GM18499 (cell line): ENCODE results near the gene ULBP1.
"Not testable (repeated sequence)": the region's sequence is repeated elsewhere in the genome, so short reads cannot be mapped to it uniquely, and the experiment has no call there.

Experiments
- ATAC-seq: cut with Tn5 transposase; IDR thresholded peaks from one replicate; pipeline ENCODE4 v1.9.1; 2021; ENCODE audit warnings: moderate number of reproducible peaks; ENCODE audit not compliant: insufficient read depth, unreplicated experiment

Gene ULBP1

DNA sequence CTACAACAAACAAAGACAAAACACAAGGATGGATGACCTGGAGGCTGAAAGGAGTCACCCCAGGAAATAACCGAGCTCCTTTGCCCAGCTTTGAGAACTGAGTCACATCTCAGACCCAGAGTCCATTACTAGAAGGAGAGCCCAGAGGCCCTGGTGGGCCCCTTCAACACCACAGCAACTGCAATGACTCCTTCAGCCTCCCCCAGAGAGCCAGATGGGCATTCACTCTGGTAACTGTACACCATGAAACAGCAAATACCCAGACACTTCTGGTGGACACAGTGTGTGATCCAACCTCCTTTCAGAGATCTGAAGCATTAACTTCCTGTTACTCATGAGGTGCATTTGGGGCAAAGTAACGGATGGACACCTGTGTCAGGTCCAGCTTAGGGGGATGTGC lies 39.0 kb downstream of the ULBP1 start:
- no peak for ATAC-seq

DNA sequence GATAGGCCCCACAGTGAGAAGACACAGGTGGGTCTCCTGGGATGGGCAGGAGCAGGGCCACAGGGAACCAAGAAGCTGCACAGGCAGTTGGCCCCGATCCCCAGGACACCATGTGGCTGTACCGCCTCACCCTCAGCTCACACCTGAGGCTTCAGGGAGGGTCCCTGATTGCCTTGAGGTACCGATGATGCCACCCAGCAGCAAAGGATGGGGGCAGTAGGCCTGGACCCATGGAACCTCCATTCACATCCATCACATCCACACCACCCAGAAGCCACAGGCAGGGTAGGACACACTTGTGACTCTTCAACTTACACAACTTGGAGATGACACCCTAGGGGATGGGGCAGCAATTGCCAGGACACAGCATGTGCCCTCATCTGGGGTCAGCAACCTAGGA lies 39.9 kb downstream of the ULBP1 start:
- ATAC-seq = not testable (repeated sequence)

DNA sequence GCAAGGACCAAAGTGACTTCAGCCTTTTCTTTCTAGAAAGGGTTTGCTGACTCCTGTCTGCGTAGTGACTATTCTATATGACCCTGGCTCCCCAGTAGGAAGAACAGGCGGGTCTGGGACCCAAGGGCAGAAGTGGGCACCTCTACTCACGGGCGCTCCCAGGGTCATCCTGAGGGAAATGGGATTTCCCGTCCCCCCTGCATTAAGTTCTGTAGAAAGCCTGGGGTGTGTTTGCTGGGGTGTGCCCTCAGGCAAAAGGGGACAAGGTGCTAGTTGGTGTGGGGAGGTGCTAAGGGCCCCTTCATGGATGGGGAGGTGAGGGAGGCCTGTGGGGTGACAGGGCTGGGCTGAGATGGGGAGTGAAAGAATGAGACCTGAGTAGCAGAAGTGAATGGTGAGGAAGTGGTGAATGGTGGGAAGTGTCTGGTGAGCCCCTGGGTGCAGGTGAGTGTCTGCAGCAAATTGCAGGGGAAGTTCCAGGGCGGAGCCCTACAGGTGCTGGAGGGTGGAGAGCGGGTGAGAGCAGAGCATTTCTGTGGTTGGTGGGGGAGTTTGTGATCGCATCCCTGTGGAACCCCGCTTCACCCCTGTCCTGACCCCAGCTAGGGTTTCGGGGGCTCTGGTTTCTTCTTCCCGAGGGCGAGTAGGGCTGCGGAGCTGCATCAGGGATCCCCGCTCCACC lies 40.5 kb downstream of the ULBP1 start:
- ATAC-seq = no peak

DNA sequence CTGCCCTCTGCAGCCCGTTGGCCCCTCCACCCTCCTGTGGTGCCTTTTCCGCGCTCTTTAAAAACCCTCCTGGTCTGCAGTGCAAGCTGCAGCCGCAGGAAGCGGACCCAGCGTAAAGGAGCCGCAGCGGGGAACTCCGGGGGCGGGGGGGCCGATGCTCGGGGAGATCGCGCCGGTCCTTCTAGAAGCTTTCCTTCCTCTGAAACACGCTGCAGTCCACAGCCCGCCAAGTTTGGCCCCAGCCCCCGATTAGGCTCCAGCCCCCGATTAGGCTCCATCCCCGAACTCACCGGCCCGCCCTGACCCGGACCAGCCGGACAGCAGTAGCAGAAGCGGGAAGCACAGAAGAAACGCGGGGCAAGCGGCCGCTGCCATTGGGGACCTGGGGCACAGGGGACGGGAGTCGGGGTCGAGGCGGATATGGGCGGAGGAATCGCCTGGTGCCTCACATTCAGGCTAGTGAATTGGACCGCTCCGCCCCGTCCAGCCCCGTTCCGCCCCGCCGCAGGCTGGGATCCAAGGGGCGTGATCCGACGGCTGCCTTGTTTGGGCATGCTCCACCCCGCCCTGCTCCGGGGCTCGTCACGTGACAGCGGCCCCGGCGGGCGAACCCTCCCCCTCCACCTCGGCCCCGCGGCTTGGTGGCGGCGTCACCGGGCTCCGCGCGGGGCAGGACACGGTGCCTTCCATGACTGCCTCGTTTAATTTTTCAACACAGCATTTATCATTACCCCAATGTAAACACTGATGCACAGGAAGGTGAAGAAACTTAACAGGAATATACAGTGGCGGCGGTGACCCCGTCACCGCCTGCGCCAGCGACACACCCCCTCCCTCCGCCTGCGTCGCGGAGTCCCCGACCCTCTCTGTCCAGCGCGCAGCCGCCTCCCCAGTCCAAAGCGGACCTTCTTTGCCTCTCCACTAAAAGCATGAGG lies 41.3 kb downstream of the ULBP1 start:
- ATAC-seq = peak; percentile 42

DNA sequence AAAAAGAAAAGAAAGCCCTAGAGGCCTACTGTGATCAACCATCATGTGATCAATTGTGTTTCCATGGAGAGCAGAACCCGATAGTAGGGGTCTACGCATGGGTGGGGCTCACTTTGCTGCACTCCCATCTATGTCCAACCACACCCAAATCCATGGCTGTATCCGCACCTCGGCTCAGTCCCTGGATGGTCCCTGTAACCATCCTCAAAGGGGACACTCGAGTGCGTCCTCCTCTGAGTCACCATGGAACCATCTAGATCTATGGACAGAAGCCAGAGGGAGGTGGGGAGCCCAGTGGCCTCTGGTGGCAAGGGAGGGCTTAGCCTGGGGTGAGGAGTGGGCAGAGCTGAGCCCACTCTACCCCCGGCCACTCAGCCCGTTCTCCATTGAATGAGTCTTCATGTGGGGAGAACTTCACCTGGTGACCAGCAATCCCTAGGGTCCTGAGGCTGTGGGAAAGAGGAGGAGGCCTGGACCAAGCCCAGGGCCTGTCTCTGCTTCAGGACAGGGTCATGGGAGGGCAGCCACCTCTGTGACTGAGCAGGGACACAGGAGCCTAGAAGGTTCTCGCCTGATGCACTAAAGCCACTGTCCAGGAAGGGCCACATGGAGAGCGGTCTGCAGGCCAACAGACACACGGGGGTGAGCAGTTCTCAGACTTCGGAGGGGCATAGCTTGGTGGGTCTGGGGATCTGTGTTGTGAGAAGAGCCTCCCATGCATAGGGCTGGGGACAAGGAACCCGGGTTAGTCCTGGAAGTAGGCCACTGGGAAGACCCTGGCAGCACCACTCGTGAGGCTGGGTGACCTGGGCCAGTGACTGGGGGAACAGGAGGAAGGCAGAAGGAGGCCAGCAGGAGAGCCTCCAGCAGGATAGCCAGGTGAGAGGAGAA lies 42.3 kb downstream of the ULBP1 start:
- ATAC-seq = no peak

DNA sequence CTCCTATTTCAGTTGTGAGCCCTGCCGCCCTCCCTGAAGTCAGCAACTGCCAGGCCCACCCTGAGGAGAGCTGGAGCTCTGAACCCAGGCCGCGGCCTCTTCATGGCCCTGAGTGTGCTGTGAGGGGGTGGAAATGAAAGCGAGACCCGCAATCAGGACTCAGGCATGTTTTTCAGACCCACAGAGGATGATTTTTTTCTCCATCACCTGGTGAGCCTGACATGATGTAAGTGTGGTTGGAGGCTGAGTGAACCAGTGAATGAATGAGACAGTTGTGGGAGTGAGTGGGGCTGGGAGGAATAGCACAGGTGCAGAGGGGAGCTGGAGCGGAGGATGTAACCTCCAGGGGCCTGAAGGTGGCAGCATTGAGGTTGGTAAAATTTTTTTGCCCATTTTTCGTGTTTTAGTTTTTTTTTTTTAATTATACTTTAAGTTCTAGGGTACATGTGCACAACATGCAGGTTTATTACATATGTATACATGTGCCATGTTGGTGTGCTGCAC lies 43.3 kb downstream of the ULBP1 start:
- ATAC-seq = no peak

DNA sequence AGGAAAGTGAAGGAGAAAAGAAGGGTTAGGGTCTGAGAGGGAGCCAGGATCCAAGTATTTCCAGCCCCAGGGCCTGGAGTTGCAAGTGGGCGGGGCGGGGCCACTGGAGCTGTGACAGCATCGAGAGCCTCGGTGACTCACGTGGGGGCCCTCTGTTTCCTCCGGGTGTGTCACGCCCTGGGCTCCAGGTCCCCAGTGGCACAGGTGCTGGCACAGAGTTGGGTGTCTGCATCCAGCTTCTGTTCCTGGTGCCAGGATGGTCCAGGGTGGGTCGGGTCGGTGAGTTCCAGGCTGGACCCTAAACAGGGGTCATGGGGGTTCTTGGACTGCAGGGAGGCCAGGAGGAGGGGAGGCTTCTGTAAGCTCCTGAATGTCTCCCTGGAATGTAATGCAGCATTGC lies 44.8 kb downstream of the ULBP1 start:
- no peak for ATAC-seq

DNA sequence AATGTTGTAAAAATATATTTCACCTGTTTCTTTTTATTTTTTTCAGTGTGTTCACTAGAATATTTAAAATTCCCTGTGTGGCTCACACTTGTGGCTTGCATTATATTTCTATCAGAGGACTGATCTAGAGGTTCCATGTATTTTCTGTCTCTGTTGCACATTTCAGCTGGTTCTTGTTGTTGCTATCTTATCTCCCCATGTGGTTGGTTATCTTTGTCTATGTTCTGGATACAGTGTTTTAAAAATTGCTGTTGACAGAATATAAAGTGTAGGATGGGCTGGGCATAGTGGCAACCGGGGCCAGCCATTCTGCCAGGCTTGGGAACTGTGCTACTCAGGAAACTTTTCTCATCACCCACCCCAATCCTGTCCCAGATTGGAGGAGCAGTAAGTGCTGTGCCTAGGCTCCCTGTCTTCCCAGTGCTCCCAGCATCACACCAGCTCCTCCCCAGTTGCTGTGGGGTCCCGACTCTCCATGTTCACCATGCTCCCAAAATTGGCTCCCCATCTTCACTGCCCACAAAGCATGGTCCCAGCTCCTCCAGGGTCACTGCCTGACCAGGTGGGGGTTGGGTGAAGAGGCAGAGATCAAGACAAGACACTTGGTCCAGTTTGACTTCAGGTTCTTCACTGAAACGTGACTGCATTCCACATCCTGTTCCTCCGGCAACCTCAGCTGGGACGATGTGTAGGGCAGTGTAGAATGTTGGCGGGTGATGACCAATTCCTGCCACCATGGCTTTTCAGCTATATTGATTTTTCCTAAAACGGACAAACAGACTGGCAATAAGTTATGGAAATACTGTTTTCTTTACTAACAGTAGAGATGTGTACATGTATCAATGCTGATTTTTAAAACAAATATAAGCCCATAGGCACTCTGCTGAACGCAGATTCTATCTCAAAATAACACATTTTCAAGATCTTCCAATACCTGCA lies 49.4 kb downstream of the ULBP1 start:
- ATAC-seq = not testable (repeated sequence)

DNA sequence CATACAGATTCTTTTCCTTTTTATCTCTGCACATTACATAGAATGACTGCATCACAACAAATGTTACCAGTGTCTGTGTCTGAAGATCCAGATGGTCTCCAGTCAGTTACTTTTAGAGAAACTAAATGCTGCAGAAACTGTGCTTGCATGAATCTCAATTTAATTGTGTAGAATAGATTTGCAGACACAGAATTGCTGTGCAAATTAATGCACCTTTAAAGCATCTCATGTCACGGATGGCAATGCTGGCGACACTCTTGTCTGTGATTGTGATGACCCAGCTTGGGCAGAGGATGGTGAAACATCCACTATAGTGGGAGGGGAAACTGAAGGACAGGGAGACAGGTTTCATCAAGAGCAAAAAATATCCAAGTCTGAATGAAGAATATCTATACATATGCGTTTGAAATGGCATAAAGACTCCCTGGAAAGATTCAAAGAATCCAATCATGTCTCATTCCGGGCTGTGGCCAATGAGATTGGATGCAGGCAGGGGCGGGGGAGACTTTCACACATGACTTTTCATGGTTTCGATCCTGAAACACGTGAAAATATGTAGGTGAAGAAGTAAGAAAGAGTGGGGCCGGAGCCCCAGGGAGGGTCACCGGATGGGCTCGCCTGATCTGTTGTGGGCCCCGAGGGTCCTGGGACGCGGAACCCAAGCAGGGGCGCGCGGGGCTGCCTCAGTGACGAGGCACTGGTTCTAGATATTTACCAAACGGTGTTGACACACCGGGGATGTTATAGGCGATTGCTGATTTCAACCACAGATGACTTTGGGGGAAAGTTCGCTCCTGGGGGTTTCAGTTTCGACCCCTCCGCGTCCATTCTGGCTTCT lies 50.3 kb downstream of the ULBP1 start:
- ATAC-seq = not testable (repeated sequence)

DNA sequence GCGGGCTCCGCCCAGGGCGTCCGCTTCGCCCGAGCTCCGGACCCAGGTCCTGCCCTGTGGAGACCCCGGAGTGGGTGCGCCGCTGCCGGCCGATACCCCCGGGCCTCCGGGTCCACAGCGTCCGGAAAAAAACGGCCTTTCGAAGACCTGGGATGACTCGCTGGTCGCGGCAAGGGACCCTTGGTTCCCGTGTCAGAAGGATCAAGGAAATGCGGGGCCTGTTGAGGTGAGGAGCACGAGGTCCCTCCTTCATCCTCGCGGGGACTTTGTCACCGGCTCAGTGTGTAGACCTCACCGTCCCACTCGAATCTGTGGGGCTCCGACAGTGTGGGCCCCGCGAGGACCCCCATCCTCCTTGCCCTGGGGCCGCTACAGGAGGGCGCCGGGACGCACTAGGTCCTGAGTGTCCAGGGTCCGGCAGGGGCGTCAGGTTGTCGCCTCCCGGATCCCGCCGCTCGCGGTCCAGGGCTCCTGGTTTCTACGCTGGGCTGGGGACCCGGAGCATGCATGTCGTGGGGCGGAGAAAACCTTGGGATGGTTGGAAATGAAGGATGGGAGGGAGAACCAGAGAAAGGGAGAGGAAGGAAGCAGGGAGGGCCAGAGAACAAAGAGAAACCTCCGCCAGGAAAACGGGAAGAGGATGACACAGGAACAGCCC lies 51.0 kb downstream of the ULBP1 start:
- ATAC-seq = not testable (repeated sequence)

DNA sequence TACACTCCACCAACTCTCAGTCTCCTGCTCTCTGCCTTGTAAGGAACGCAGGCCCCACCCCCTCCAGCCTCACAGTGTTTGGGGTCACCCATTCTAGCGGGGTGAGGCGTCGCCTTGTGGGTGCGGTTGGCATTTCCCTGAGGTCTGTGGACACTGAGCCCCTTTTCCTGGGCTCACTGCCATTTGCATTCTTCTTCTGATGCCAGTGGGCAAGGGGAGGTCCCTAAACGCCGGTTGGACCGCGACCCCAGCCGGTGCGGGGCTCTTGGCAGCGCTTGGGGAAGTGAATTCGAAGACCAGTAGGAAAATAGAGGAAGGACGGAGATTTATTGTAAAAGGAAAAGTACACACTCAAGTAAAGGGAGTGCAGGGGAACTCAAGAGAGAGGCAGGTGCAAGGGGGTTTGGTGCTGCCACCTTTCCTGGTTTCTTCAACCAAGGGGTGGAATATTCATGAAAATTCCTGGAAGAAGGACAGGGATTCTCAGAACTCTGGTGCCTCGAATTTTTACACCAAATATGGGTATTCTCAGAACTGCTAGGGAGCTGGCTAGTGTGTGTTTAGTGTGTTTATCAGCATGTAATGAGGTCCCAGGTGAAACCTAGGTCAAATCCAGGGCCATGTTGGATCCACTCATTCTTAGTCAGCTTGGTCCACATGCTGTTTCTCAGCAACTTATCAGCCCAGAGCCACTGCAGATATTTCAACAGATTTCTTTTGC lies 51.7 kb downstream of the ULBP1 start:
- ATAC-seq = not testable (repeated sequence)

DNA sequence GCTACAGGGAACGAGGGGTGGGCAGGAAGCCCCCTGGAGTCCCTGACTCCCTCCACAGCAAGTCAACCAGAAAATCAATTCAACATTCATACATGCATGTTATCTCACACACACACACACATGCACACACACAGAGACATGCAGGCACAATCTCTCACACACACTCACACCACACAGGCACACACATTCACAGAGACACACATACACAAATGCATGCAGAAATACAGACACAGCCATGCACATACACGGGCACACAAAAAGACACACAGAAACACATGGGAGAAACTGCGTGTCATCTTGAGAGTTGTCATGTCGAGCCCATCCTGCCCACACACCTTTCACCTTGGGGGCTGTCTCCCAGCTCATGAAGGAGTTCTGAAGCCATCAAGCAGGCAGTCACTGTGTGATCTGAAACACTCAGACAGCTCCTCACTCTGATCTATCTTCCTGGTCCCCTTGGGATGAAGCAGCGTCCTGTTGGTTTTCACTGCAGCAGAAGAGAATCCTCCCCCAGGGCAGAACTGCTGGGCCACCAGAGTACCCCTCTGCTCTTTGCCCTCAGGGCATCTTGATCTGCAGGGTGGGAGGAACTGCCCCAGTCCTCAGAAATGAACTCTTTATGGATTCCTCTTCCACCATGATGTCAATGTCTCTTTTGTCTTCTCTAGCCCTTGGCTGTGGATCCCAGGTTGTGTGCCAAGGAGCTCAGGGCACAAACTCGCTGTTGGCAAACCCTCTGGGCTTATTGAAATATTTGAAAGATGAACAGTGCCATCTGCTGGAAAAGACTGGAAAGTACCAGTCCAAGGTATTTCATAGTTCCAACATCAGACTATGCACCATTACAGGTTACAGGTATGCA lies 52.8 kb downstream of the ULBP1 start:
- ATAC-seq = no peak

DNA sequence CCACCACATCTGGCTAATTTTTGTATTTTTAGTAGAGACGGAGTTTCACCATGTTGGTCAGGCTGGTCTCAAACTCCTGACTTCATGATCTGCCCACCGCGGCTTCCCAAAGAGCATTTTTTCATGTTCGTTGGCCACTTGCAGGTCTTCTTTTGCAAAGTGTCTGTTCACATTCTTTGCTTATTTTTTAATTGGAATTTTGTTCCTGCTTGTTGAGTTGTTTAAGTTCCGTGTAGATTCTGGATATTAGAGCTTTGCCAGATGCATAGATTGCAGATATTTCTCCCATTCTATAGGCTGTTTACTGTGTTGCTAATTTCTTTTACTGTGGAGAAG lies 53.4 kb downstream of the ULBP1 start:
- ATAC-seq = not testable (repeated sequence)

DNA sequence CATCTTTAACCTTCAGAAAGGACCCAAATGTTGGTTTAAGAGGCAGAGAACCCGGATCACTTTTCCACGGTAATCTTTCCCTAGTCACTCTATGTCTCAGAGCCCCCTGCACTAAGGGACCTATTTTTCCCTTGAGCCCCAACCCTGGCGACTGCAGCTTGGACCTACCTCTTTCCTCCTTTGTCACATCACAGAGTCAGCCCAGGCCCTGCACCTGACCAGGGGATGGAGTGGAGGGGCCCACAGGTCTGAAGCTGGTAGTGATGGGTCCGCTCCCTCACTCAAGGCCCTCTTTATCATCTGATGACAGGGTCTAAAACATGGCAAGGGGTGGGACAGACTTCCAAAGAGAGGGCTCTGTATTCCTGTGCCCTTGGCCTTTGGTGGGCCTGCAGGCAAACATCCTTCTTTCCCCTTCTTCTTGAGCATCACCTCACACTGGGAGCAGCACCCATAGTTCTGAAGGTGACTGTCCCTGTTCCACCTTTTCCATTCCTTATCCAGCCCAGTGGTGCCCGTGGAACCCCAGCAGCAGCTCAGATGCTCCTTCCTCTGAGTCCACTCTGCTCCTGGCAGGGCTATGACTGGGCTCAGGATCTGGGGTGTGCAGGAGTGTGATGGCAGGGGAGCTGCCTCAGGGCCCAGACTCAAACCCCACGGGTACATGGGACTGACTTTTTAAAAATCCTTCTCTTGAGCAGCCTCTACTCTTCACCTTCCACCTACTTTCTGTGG lies 55.3 kb downstream of the ULBP1 start:
- no peak for ATAC-seq

DNA sequence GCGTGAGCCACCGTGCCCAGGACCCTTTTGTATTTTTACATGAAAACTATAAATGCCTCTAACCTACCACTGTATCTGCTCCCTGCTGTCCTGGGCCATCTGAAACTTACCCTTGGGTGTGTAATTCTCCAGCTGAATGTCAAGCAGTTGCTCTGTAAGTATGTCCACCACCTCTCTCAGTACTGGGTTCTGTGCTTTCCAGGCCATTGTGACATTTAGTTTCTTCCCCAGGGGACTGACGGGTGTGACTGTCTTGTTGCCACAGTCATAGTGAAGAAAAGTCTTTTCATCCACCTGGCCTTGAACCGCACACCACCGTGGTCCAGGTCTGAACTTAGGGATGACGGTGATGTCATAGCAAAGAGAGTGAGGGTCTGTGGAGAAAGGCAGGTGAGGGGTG lies 58.1 kb downstream of the ULBP1 start:
- ATAC-seq = not testable (repeated sequence)
